Neural cell (in vitro differentiated cells): ENCODE measurements around the gene STT3B. TPM values are rescaled to one million over a fixed set of nuclear protein-coding genes. Genes with fewer than 3 reads are reported as not detected.

Experiments used
- H2AFZ ChIP-seq: fragments of 200-600, 300-800 bp; sonication (generic), shearing (Covaris generic); 2 replicates; pipeline ENCODE4 v1.6.0; 2014; ENCODE audit warnings: low read depth, mild to moderate bottlenecking, antibody characterized with exemption, low read length, moderate library complexity
- H3F3A ChIP-seq: fragments of 200-600 bp; shearing (Covaris generic); 2 replicates; pipeline ENCODE4 v1.6.1; 2016; ENCODE audit warnings: mild to moderate bottlenecking, moderate library complexity, mixed read lengths, antibody characterized with exemption, low read length; ENCODE audit not compliant: insufficient read depth, poor library complexity, severe bottlenecking
- H3K27ac ChIP-seq: fragments of 200-600, 300-800 bp; sonication (generic), shearing (Covaris generic); 2 replicates; pipeline ENCODE4 v1.5.1; 2014; ENCODE audit warnings: mild to moderate bottlenecking, low read length, moderate library complexity
- H3K27me3 ChIP-seq: fragments of 300-800, 200-600 bp; sonication (generic), shearing (Covaris generic); 2 replicates; pipeline ENCODE4 v1.6.0; 2014; ENCODE audit warnings: mild to moderate bottlenecking, low read depth, low read length, moderate library complexity; ENCODE audit not compliant: insufficient read depth
- H3K36me3 ChIP-seq: fragments of 300-800, 200-600 bp; sonication (generic), shearing (Covaris generic); 2 replicates; pipeline ENCODE4 v1.5.1; 2014; ENCODE audit warnings: mild to moderate bottlenecking, antibody characterized with exemption, low read length, moderate library complexity; ENCODE audit not compliant: insufficient read depth
- H3K4me2 ChIP-seq: fragments of 300-800, 200-600 bp; sonication (generic), shearing (Covaris generic); 2 replicates; pipeline ENCODE4 v1.6.0; 2014; ENCODE audit warnings: mild to moderate bottlenecking, low read length
- H3K4me3 ChIP-seq: fragments of 300-800, 200-600 bp; sonication (generic), shearing (Covaris generic); 2 replicates; pipeline ENCODE4 v1.5.1; 2014; ENCODE audit warnings: mild to moderate bottlenecking, low read length, moderate library complexity
- H3K79me2 ChIP-seq: fragments of 200-600 bp; shearing (Covaris generic); replicated peaks from 2 replicates; pipeline ENCODE4 v1.6.0; 2014; ENCODE audit warnings: mild to moderate bottlenecking, low read length, moderate library complexity; ENCODE audit not compliant: insufficient read depth
- H3K9ac ChIP-seq: fragments of 300-800, 200-600 bp; sonication (generic), shearing (Covaris generic); 2 replicates; pipeline ENCODE4 v1.6.1; 2016; ENCODE audit warnings: mild to moderate bottlenecking, low read length, mixed read lengths
- H3K9me2 ChIP-seq: fragments of 200-600 bp; shearing (Covaris generic); 2 replicates; pipeline ENCODE4 v1.6.1; 2016; ENCODE audit warnings: mild to moderate bottlenecking, low read length, mixed read lengths; ENCODE audit not compliant: insufficient read depth
- H3K9me3 ChIP-seq: fragments of 200-600, 300-800 bp; sonication (generic), shearing (Covaris generic); 2 replicates; pipeline ENCODE4 v1.6.1; 2016; ENCODE audit warnings: mild to moderate bottlenecking, mixed run types, low read length, moderate library complexity, mixed read lengths
- H4K20me1 ChIP-seq: fragments of 200-600 bp; shearing (Covaris generic); 2 replicates; pipeline ENCODE4 v1.6.1; 2016; ENCODE audit warnings: mild to moderate bottlenecking, mixed run types; ENCODE audit not compliant: insufficient read depth
- EP300 ChIP-seq: fragments of 450-650 bp; conservative IDR thresholded peaks from 2 replicates; pipeline ENCODE4 v1.6.1; 2014; ENCODE audit warnings: antibody characterized with exemption, mild to moderate bottlenecking, moderate library complexity; ENCODE audit not compliant: poor library complexity, severe bottlenecking
- EZH2 ChIP-seq: fragments of 200-600, 300-800 bp; shearing (Covaris generic), sonication (generic); IDR thresholded peaks from 2 replicates; pipeline ENCODE4 v1.6.1; 2014; ENCODE audit warnings: antibody characterized with exemption, low read length, borderline replicate concordance, mild to moderate bottlenecking; ENCODE audit not compliant: insufficient read depth, poor library complexity, severe bottlenecking
- MXI1 ChIP-seq: fragments of 450-650 bp; conservative IDR thresholded peaks from 2 replicates; pipeline ENCODE4 v1.6.1; 2014; ENCODE audit warnings: antibody characterized with exemption, mild to moderate bottlenecking; ENCODE audit not compliant: poor library complexity, severe bottlenecking
- POLR2AphosphoS5 ChIP-seq: IDR thresholded peaks from 2 replicates; pipeline ENCODE4 v1.6.1; 2012
- REST ChIP-seq: IDR thresholded peaks from 2 replicates; pipeline ENCODE4 v1.6.1; 2012; ENCODE audit warnings: borderline replicate concordance
- SMC3 ChIP-seq: fragments of 450-650 bp; conservative IDR thresholded peaks from 2 replicates; pipeline ENCODE4 v1.6.1; 2014; ENCODE audit warnings: antibody characterized with exemption, mild to moderate bottlenecking, moderate library complexity; ENCODE audit not compliant: poor library complexity
- TAF1 ChIP-seq: IDR thresholded peaks from 2 replicates; pipeline ENCODE4 v1.6.1; 2012; ENCODE audit warnings: low read depth
- polyA plus RNA-seq: library from polyadenylated mRNA; depleted of rRNA; stranded (reverse); fragments of >200 nt; gene quantifications from 2 replicates; pipeline ENCODE4 v1.2.3, GENCODE V29; 2014

STT3B gene
- polyA plus RNA-seq, 1 donor from 2014 or later: 100 TPM

GRCh38 chr3:31508452-31509146, 24.1 kb upstream of the STT3B start:
- TF ChIP-seq REST: no peak
- no peak for TF ChIP-seq TAF1
- TF ChIP-seq EZH2: no peak
- no peak for TF ChIP-seq MXI1
- TF ChIP-seq EP300: no peak
- no peak for TF ChIP-seq POLR2AphosphoS5
- Histone ChIP-seq H3K27ac (no peak overlapping the region), H3K9ac (no peak overlapping the region), H3K4me3 (no peak overlapping the region), H3K27me3 (no peaks in the 10 kb centered on the region), H3K36me3 (no peaks in the 10 kb centered on the region), H3K9me3 (no peaks in the 10 kb centered on the region), H3F3A (no peaks in the 10 kb centered on the region), H3K4me2 (no peak overlapping the region), H3K79me2 (no peaks in the 10 kb centered on the region), H3K9me2 (no peaks in the 10 kb centered on the region), H4K20me1 (no peaks in the 10 kb centered on the region), H2AFZ (no peak overlapping the region)

- Histone ChIP-seq H3K9me2 (no peaks in the 10 kb centered on the region), H3K9ac (no peak overlapping the region), H3K4me3 (no peak overlapping the region), H3K36me3 (no peaks in the 10 kb centered on the region), H3K79me2 (no peaks in the 10 kb centered on the region), H3K9me3 (no peaks in the 10 kb centered on the region), H3K27ac (no peak overlapping the region), H3F3A (no peaks in the 10 kb centered on the region), H4K20me1 (no peaks in the 10 kb centered on the region), H3K4me2 (no peak overlapping the region), H2AFZ (no peak overlapping the region), H3K27me3 (no peaks in the 10 kb centered on the region)
- TF ChIP-seq EP300 (no peak), MXI1 (no peak), POLR2AphosphoS5 (no peak), SMC3 (no peak), TAF1 (no peak), EZH2 (no peak), REST (no peak)
These were observed 23.5 kb upstream of the STT3B start for GRCh38 chr3:31509147-31509728.
